Heart left ventricle (tissue), 13 donors: Measurements from ENCODE around the gene SNX9.

Experiments used
- CTCF ChIP-seq, 12 donors: fragments of 200-600 bp; sonication (generic) in 4 of 12; IDR thresholded peaks; one replicate each; pipeline versions ENCODE4 v1.5.0 to v1.8.0; 2018 to 2022; ENCODE audit warnings: antibody characterized with exemption in 12 of 12, mild to moderate bottlenecking in 5 of 12
- POLR2A ChIP-seq, 2 donors: fragments of 450-650 bp; IDR thresholded peaks; one replicate each; pipeline ENCODE4 v1.6.1; 2017; ENCODE audit warnings: antibody characterized with exemption in 2 of 2, mild to moderate bottlenecking in 2 of 2, moderate library complexity in 2 of 2
- donor health status: ischemic (EF 13 %, LVEDD 7.1; RV severe dilation, severe dysfunction).
- donor health status: DM: no; HTN: yes; CAD: no.
- donor health status: DM: no; HTN: no; CAD: no.
- donor health status: ischemic (EF 25% LVEDD 6.9; RV normal size, moderate dysfunction).
- donor health status: ischemic (EF 25% LVEDD 5.7; RV mildly dilated, moderate dysfunction).
- donor health status: ischemic (EF 35%, LVEDD 5.7; RV mildly dilated, moderate dysfunction).
- donor health status: nonischemic (EF 11% LVEDD 7.7; RV severe dilation, severe dysfunction).
- donor health status: DM: yes; HTN: yes; CAD: no.
- donor health status: PGD.
- donor health status: ischemic (EF 29% LVEDD 5.4; RV normal size, mild dysfunction).
- donor health status: nonischemic (EF 23%, LVEDD 6.1; RV moderate dilation, normal function).

- TF ChIP-seq CTCF (IDR thresholded peaks at IDR 0.05), result no peak
- TF ChIP-seq POLR2A (IDR thresholded peaks at IDR 0.05), result no peak
Measured at GRCh38 chr6:157877149-157877548, 54.1 kb downstream of the SNX9 start.
